ENCODE results near the gene SHF. TPM values are rescaled to one million over a fixed set of nuclear protein-coding genes. Genes with fewer than 3 reads are reported as not detected.

The SHF gene
- polyA plus RNA-seq, 3 donors, result 0.58 to 0.70 (median 0.67) TPM

GRCh38 chr15:45163508-45163856, 24.3 kb downstream of the SHF start:
- H3K27ac Mint-ChIP-seq, result peak overlapping the region in 1 of 7 donors; percentile 6
- WGBS (ENCODE audit: insufficient coverage), result 91% methylated on average over 9 of the region's 9 CpGs
- intact Hi-C loops (cut with micrococcal nuclease), result no loop called here
- Histone ChIP-seq H3K27me3 (ENCODE audit: control insufficient read depth in 2 of 2, insufficient read depth in 2 of 2, low read length in 2 of 2) (no peaks in the 10 kb centered on the region), H3K79me2 (ENCODE audit: insufficient read depth, low read length) (no peaks in the 10 kb centered on the region), H3K9me3 (replicated peaks in 1 of 2; ENCODE audit: control insufficient read depth in 1 of 2, insufficient read depth in 1 of 2, low read length in 2 of 2) (no peaks in the 10 kb centered on the region), H3K4me3 (replicated peaks in 1 of 3; ENCODE audit: low read depth in 2 of 3, low read length in 3 of 3) (no peak overlapping the region), H3K4me1 (ENCODE audit: control insufficient read depth in 1 of 2, insufficient read depth in 2 of 2, low read length in 2 of 2) (peaks cover 18 to 26% of the 10 kb centered on the region in 2 donors), H3K4me2 (replicated peaks; ENCODE audit: extremely low read depth, low read length, poor library complexity, severe bottlenecking) (no peak overlapping the region), H4K20me1 (ENCODE audit: insufficient read depth, low read length) (no peaks in the 10 kb centered on the region), H2AFZ (ENCODE audit: insufficient read depth, low read depth, low read length, poor library complexity, severe bottlenecking) (no peak overlapping the region), H3K9ac (ENCODE audit: insufficient read depth, low read length, poor library complexity, severe bottlenecking) (no peak overlapping the region), H3K27ac (ENCODE audit: low read depth in 1 of 2, low read length in 2 of 2) (no peak overlapping the region), H3K36me3 (replicated peaks in 1 of 2; ENCODE audit: control insufficient read depth in 1 of 2, insufficient read depth in 2 of 2, low read length in 2 of 2) (no peaks in the 10 kb centered on the region)
- DNase-seq, result no peak
- H3K4me1 Mint-ChIP-seq, result peaks cover 29% of the 10 kb centered on the region
- peaks cover 0 to 4% (median 0%) of the 10 kb centered on the region in 3 donors for H3K27me3 Mint-ChIP-seq (ENCODE audit: low read depth in 3 of 3)
- H3K36me3 Mint-ChIP-seq, result no peaks in the 10 kb centered on the region
- H3K9me3 Mint-ChIP-seq, result peaks cover 0 to 2% (median 0%) of the 10 kb centered on the region in 7 donors
- no peak overlapping the region for H3K4me3 Mint-ChIP-seq
- TF ChIP-seq CTCF (IDR thresholded peaks at IDR 0.05), result no peak

- peak; percentile 66 to 75 (median 73) for DNase-seq
- 23% methylated on average over 4 of the region's 7 CpGs for WGBS (ENCODE audit: insufficient coverage)
- H3K27me3 Mint-ChIP-seq (ENCODE audit: low read depth in 3 of 3), result peaks cover 0 to 4% (median 0%) of the 10 kb centered on the region in 3 donors
- H3K4me1 Mint-ChIP-seq, result peaks cover 29% of the 10 kb centered on the region
- Histone ChIP-seq H4K20me1 (ENCODE audit: insufficient read depth, low read length) (no peaks in the 10 kb centered on the region), H3K27me3 (ENCODE audit: control insufficient read depth in 2 of 2, insufficient read depth in 2 of 2, low read length in 2 of 2) (no peaks in the 10 kb centered on the region), H3K27ac (ENCODE audit: low read depth in 1 of 2, low read length in 2 of 2) (no peak overlapping the region), H3K9ac (ENCODE audit: insufficient read depth, low read length, poor library complexity, severe bottlenecking) (no peak overlapping the region), H3K79me2 (ENCODE audit: insufficient read depth, low read length) (no peaks in the 10 kb centered on the region), H3K4me2 (replicated peaks; ENCODE audit: extremely low read depth, low read length, poor library complexity, severe bottlenecking) (no peak overlapping the region), H3K4me3 (replicated peaks in 1 of 3; ENCODE audit: low read depth in 2 of 3, low read length in 3 of 3) (no peak overlapping the region), H2AFZ (ENCODE audit: insufficient read depth, low read depth, low read length, poor library complexity, severe bottlenecking) (peak overlapping the region; percentile 27), H3K9me3 (replicated peaks in 1 of 2; ENCODE audit: control insufficient read depth in 1 of 2, insufficient read depth in 1 of 2, low read length in 2 of 2) (no peaks in the 10 kb centered on the region), H3K36me3 (replicated peaks in 1 of 2; ENCODE audit: control insufficient read depth in 1 of 2, insufficient read depth in 2 of 2, low read length in 2 of 2) (no peaks in the 10 kb centered on the region), H3K4me1 (ENCODE audit: control insufficient read depth in 1 of 2, insufficient read depth in 2 of 2, low read length in 2 of 2) (peaks cover 18 to 26% of the 10 kb centered on the region in 2 donors)
- H3K9me3 Mint-ChIP-seq, result peaks cover 0 to 2% (median 0%) of the 10 kb centered on the region in 7 donors
- H3K27ac Mint-ChIP-seq, result peak overlapping the region in 3 of 7 donors; percentile 6 to 62 (median 57)
- TF ChIP-seq CTCF (IDR thresholded peaks at IDR 0.05), result peak; percentile 90
- H3K4me3 Mint-ChIP-seq, result no peak overlapping the region
- intact Hi-C loops (cut with micrococcal nuclease), result no loop called here
- no peaks in the 10 kb centered on the region for H3K36me3 Mint-ChIP-seq
These were observed 24.8 kb downstream of the SHF start for GRCh38 chr15:45162771-45163507.
